Mucosa of rectum (tissue), 2 donors: Measurements from ENCODE around the gene NBAS.

Experiments used
- H3K27ac ChIP-seq, 2 donors: one replicate each; pipeline ENCODE4 v1.7.0; 2013; ENCODE audit warnings: inconsistent platforms in 2 of 2, low read depth in 2 of 2, low read length in 2 of 2
- H3K27me3 ChIP-seq, 2 donors: one replicate each; pipeline ENCODE4 v1.7.0; 2013; ENCODE audit warnings: low read length in 2 of 2; ENCODE audit not compliant: control insufficient read depth in 2 of 2, insufficient read depth in 2 of 2
- H3K36me3 ChIP-seq, 2 donors: one replicate each; pipeline ENCODE4 v1.7.0; 2013; ENCODE audit warnings: low read length in 2 of 2; ENCODE audit not compliant: control insufficient read depth in 2 of 2, insufficient read depth in 2 of 2
- H3K4me1 ChIP-seq, 2 donors: one replicate each; pipeline ENCODE4 v1.7.0; 2013; ENCODE audit warnings: low read length in 2 of 2, mild to moderate bottlenecking in 1 of 2; ENCODE audit not compliant: control insufficient read depth in 2 of 2, insufficient read depth in 2 of 2
- H3K4me3 ChIP-seq, 2 donors: one replicate each; pipeline ENCODE4 v1.7.0; 2013; ENCODE audit warnings: low read length in 2 of 2
- H3K9ac ChIP-seq, 2 donors: one replicate each; pipeline ENCODE4 v1.7.0; 2013; ENCODE audit warnings: low read length in 2 of 2, low read depth in 1 of 2, mild to moderate bottlenecking in 1 of 2
- H3K9me3 ChIP-seq, 2 donors: one replicate each; pipeline ENCODE4 v1.7.0; 2013; ENCODE audit warnings: low read length in 2 of 2; ENCODE audit not compliant: control insufficient read depth in 2 of 2
- donor health status: healthy.
- donor health status: Normal muscosa, but diverticular disease.

NBAS gene

GRCh38 chr2:15591373-15591691 is 30.2 kb upstream of the NBAS start:
- Histone ChIP-seq H3K9ac (peak overlapping the region; percentile 65 to 86), H3K4me3 (peak overlapping the region; percentile 73 to 86), H3K27ac (peak overlapping the region; percentile 49 to 88), H3K36me3 (peaks cover 10 to 11% of the 10 kb centered on the region in 2 donors), H3K27me3 (no peaks in the 10 kb centered on the region), H3K4me1 (peaks cover 2 to 15% of the 10 kb centered on the region in 2 donors), H3K9me3 (no peaks in the 10 kb centered on the region)

- H3K27ac ChIP-seq, result no peak overlapping the region
- H3K4me3 ChIP-seq, result no peak overlapping the region
- no peaks in the 10 kb centered on the region for H3K27me3 ChIP-seq
- no peaks in the 10 kb centered on the region for H3K9me3 ChIP-seq
- peaks cover 2 to 14% of the 10 kb centered on the region in 2 donors for H3K4me1 ChIP-seq
- H3K36me3 ChIP-seq, result no peaks in the 10 kb centered on the region
- H3K9ac ChIP-seq, result no peak overlapping the region
These were observed 27.3 kb upstream of the NBAS start for GRCh38 chr2:15588329-15588919.

GRCh38 chr2:15584767-15585469 is 23.8 kb upstream of the NBAS start:
- Histone ChIP-seq H3K36me3 (no peaks in the 10 kb centered on the region), H3K9ac (no peak overlapping the region), H3K27ac (no peak overlapping the region), H3K27me3 (no peaks in the 10 kb centered on the region), H3K4me1 (no peaks in the 10 kb centered on the region), H3K9me3 (no peaks in the 10 kb centered on the region), H3K4me3 (no peak overlapping the region)

GRCh38 chr2:15584316-15584715 is 23.2 kb upstream of the NBAS start:
- no peaks in the 10 kb centered on the region for H3K9me3 ChIP-seq
- no peaks in the 10 kb centered on the region for H3K27me3 ChIP-seq
- no peaks in the 10 kb centered on the region for H3K4me1 ChIP-seq
- H3K27ac ChIP-seq, result no peak overlapping the region
- no peak overlapping the region for H3K9ac ChIP-seq
- no peak overlapping the region for H3K4me3 ChIP-seq
- H3K36me3 ChIP-seq, result no peaks in the 10 kb centered on the region

GRCh38 chr2:15583826-15584225 is 22.7 kb upstream of the NBAS start:
- H3K4me1 ChIP-seq, result no peaks in the 10 kb centered on the region
- no peak overlapping the region for H3K9ac ChIP-seq
- H3K4me3 ChIP-seq, result no peak overlapping the region
- no peaks in the 10 kb centered on the region for H3K27me3 ChIP-seq
- no peaks in the 10 kb centered on the region for H3K9me3 ChIP-seq
- H3K36me3 ChIP-seq, result no peaks in the 10 kb centered on the region
- no peak overlapping the region for H3K27ac ChIP-seq

- Histone ChIP-seq H3K9me3 (no peaks in the 10 kb centered on the region), H3K4me3 (no peak overlapping the region), H3K4me1 (no peaks in the 10 kb centered on the region), H3K27me3 (no peaks in the 10 kb centered on the region), H3K27ac (no peak overlapping the region), H3K9ac (no peak overlapping the region), H3K36me3 (no peaks in the 10 kb centered on the region)
These were observed 21.7 kb upstream of the NBAS start for GRCh38 chr2:15582710-15583357.

- Histone ChIP-seq H3K27me3 (no peaks in the 10 kb centered on the region), H3K9me3 (no peaks in the 10 kb centered on the region), H3K4me1 (no peaks in the 10 kb centered on the region), H3K27ac (no peak overlapping the region), H3K9ac (no peak overlapping the region), H3K36me3 (no peaks in the 10 kb centered on the region), H3K4me3 (no peak overlapping the region)
These were observed 19.3 kb upstream of the NBAS start for GRCh38 chr2:15580451-15580850.

- H3K4me1 ChIP-seq, result no peaks in the 10 kb centered on the region
- H3K27ac ChIP-seq, result no peak overlapping the region
- H3K9ac ChIP-seq, result no peak overlapping the region
- H3K36me3 ChIP-seq, result no peaks in the 10 kb centered on the region
- no peaks in the 10 kb centered on the region for H3K27me3 ChIP-seq
- no peak overlapping the region for H3K4me3 ChIP-seq
- H3K9me3 ChIP-seq, result no peaks in the 10 kb centered on the region
These were observed 18.5 kb upstream of the NBAS start for GRCh38 chr2:15579641-15580040.

GRCh38 chr2:15577071-15577735 is 16.1 kb upstream of the NBAS start:
- Histone ChIP-seq H3K4me1 (no peaks in the 10 kb centered on the region), H3K27ac (no peak overlapping the region), H3K4me3 (no peak overlapping the region), H3K36me3 (no peaks in the 10 kb centered on the region), H3K9me3 (no peaks in the 10 kb centered on the region), H3K9ac (no peak overlapping the region), H3K27me3 (no peaks in the 10 kb centered on the region)

- no peaks in the 10 kb centered on the region for H3K4me1 ChIP-seq
- no peak overlapping the region for H3K4me3 ChIP-seq
- H3K9me3 ChIP-seq, result no peaks in the 10 kb centered on the region
- no peaks in the 10 kb centered on the region for H3K36me3 ChIP-seq
- H3K27me3 ChIP-seq, result no peaks in the 10 kb centered on the region
- no peak overlapping the region for H3K27ac ChIP-seq
- H3K9ac ChIP-seq, result no peak overlapping the region
These were observed 10.6 kb upstream of the NBAS start for GRCh38 chr2:15571729-15572128.
